ENCODE measurements around the gene NME7.
"Not testable (repeated sequence)": the region's sequence is repeated elsewhere in the genome, so short reads cannot be mapped to it uniquely, and the experiment has no call there.

NME7 gene

GRCh38 chr1:169300854-169301253, 66.7 kb downstream of the NME7 start:
- DNase-seq, result no peak

- DNase-seq, result no peak
These were observed 69.2 kb downstream of the NME7 start for GRCh38 chr1:169298441-169298840.

DNA sequence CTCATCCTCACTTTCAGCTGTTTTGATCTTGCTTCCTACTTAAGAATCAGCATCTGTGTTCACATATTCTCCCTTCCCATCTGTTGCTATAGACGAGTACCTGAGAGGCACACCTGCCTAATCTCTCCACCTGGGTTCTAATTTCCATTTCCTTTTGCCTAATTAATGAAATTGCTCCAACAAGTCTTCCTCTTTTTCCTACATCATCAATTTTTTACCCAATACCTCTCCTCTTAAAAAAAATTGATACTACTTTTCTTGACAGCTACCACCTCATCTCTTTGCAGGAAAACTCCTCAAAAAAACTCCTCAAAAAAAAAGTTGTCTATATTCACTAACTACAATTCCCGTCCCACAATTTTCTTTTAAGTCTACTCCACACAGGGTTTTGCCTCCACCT, 71.8 kb downstream of the NME7 start:
- no peak for DNase-seq

DNA sequence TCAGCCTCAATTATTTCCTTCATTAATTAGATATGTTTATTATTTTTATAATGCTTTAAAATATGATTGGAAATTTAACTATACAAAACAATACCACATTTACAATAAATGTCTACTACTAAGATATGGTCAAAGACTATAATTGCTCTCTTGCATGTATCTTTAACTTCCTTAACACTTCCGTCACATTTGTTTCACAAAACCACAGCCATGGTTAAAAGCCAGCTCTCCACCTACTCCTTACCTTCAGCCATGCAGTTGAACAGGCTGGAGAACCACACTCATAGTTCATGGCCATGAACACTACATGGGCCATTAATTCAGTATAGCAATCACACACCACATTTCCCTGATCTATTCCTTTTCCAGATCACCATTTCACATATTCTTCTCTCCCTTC, 72.2 kb downstream of the NME7 start:
- DNase-seq, result no peak

DNA sequence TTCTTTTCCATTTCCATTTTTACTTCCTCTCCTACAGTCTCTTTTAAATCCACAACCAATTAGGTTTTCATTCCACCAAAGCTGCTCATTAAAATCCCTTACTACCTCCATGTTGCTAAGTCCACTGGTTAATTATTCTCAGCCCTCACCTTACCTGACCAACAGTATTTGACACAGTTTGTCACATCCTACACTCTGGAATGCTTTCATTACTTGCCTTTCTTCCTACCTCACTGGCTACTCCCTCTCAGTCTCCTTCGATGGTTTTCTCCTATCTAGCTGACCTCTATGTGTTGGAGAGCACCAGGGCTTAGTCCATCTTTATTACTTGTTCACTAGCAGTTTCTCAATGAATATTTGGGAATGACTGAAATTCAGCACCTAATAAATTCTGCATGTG, 78.6 kb downstream of the NME7 start:
- DNase-seq, result no peak

DNA sequence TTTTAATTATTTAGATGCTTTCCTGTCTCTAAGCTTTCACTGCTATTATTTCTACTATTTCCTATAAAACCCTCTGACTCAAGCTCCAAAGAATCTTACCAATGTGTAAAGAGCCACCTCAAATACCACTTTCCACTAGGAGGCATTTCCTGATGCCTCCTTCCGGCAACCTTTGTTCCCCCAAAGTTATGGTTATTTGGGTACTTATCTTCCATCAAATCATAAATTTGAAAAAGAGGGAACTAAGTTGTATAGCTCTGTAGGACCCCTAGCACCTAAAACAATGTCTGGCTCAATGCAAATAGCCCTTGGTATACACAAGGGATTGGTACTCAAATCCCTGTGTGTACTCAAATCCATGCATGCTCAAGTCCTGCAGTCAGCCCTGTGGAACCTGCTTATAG, 79.6 kb downstream of the NME7 start:
- DNase-seq, result no peak

- DNase-seq, result no peak
These were observed 80.3 kb downstream of the NME7 start for GRCh38 chr1:169287280-169287679.

DNA sequence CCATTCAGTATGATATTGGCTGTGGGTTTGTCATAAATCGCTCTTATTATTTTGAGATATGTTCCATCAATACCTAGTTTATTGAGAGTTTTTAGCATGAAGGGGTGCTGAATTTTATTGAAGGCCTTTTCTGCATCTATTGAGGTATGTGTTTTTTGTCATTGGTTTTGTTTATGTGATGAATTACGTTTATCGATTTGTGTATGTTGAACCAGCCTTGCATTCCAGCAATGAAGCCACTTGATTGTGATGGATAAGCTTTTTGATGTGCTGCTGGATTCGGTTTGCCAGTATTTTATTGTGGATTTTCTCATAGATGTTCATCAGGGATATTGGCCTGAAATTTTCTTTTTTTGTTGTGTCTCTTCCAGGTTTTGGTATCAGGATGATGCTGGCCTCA, 86.0 kb downstream of the NME7 start:
- not testable (repeated sequence) for DNase-seq

DNA sequence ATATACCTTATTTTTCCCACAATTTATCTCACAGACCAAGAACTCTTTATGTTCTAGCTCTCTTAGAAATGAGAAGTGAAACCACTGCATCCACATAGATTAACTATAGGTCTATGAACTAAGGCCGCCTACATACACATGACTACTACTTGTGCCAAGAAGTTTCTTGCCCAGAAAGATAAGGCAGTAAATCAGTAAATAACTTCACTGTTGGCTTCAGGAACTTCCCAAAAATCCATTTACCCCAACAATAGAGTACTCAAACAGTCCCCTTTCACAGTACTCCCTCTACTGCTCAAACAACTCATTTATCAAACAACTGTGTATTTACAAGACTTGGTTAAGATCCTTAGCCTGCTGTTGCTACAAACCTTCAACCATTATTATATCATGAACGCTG, 96.5 kb downstream of the NME7 start:
- no peak for DNase-seq

DNA sequence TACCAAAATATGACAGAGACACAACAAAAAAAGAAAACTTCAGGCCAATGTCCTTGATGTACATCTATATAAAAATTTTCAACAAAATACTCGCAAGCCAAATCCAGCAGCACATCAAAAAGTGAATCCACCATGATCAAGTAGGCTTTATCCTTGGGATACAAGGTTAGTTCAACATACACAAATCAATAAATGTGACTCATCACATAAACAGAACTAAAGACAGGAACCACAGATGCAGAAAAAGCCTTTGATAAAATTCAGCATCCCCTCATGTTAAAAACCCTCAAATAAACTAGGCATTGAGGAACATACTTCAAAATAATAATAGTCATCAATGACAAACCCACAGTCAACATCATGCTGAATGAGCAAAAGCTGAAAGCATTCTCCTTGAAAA, 101.5 kb downstream of the NME7 start:
- DNase-seq, result no peak

- DNase-seq, result no peak
These were observed 104.5 kb downstream of the NME7 start for GRCh38 chr1:169263059-169263458.

GRCh38 chr1:169261884-169262283, 105.7 kb downstream of the NME7 start:
- no peak for DNase-seq

DNA sequence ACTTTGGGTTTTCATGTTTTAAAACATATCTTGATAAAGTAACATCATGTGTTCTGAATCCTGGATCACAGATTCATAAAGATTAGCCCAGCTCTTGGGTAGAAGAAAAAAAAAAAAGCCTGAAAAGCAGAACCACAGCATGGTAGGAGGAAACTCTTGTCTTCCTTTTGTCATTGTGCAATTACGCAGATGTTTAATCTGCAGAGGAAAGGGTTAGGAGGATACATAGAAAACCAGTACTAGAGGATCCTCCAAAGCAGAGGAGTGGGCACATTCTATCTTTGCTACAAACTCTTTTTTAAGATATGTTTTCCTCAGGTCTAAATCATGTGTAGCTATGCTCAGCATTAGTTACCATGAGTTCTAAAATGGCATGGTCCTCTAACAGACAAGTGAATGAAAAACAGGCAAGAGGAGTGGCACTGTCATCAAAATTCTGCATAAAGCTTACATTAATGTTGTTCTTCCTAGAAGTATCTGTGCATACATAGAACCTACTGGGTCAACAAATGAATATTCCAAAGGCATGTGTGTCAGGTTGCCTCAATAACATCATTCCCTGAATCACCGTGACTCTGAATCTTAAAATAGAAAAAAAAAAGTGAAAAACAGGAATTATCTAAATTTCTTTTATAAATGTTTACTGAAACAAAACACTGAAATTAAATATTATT, 107.0 kb downstream of the NME7 start:
- DNase-seq, result no peak

DNA sequence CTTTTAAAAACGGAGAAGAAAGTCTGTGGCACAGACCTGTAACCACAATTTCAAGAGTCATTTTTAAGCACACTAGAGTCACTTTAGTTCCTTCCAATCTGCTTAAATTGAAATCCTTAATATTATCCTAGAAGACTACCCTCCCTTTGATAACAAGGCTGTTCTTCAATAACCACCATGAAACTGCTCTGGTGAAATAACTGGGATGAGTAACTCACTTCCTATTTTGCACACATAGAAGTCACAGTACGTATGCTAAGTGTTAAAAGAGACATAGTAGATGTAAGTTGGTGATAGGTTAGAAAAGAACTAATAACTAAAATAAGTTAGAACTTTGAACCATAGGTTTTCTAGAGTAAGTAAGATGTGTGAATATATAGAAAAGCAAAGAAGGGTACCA, 107.8 kb downstream of the NME7 start:
- DNase-seq, result no peak

GRCh38 chr1:169250795-169251194, 116.8 kb downstream of the NME7 start:
- no peak for DNase-seq

DNA sequence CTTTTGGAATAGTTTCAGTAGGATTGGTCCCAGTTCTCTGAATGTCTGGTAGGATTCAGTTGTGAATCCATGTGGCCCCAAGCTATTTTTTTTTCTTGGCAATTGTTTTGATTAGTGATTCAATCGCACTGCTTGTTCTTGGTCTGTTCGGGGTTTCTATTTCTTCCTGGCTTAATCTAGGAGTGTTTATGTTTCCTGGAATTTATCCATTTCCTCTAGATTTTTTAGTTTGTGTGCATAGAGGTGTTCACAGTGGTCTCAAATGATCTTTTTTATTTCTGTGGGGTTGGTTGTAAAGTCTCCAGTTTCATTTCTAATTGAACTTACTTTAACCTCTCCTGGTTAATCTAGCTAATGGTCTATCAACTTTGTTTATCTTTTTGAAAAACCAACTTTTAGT, 117.6 kb downstream of the NME7 start:
- DNase-seq, result no peak

DNA sequence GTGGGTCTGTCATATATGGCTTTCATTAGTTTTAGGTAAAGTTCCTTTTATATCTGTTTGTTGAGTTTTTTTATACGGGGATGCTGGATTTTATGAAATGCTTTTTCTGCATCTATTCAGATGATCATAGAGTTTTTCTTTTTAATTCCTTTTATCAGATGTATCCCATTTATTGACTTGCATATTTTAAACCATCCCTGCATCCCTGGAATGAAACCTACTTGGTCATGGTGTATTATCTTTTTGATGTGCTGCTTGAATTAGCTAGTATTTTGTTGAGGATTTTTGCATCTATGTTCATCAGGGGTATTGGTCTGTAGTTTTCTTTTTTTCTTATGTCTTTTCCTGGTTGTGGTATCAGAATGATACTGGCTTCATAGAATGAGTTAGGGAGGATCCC, 118.0 kb downstream of the NME7 start:
- DNase-seq, result no peak

GRCh38 chr1:169245706-169246105, 121.9 kb downstream of the NME7 start:
- no peak for DNase-seq

DNA sequence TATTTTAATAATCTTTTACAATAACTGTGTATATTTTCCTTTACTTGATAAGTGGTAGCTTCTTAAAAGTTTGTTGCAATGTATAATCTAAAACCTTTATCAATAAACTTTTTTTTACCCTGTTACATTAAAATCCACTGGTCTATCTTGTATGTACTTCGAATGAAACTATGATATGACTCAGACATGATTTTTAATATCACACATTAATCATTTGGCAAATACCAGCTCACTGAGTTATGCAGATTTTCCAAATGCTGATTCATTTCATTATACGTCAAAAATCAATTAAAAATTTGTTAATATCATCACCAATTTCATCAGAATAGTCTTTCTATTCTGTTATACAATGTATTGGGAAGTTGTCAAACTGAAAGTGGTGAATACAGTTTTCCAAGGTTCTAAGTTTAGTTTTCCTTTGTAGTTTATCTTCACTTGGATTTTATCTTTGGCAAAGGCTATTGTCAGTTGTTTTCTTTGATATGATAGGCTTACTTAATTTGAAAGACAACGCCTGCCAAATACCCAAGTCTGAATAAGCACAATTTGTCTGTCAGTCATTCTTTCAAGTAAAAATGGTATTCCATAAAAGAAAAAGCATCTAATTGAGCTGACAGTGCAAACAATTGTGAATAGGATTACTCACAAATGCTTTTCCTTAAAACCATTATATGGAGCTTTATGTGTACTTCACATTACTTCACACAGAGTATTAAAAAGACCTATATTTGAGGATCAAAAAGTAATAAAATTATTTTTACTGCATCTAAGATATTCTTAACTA, 127.0 kb downstream of the NME7 start:
- no peak for DNase-seq

DNA sequence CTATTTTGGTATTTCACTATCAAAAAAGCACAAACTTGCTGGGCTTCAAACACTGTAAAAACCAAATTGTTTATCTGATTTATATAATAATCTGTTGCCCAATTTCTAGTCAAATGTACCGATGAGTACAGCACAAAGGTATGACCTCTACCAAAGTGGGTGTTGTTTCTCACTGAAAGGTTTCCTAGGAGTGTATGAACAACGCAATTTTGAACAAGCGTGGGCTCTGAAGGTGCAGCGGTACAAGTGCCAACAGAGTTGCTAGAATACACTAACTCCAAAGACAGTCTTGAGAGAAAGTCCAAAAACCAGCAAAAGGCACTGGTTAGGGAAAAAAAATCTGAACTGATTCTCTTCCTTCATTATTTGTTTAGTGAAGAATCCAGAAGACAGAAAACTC, 130.7 kb downstream of the NME7 start:
- no peak for DNase-seq

DNA sequence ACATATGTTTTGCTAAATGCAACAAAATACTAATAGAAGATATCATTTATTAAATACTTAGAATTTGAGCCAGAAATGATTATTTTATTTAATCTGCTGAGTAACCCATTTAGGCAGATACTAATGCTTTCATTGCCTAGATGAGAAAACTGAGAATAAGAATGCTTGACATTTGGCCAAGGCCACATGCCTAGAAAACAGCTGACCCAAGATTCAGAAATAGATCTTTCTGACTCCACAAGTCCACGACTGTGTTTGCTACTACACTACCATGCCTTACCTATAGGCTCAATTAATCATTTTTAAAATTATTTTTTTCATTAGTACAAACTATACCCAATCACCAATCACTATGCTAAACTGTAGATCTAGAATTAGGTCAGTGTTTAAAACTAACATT, 131.5 kb downstream of the NME7 start:
- DNase-seq, result no peak

- no peak for DNase-seq
These were observed 132.0 kb downstream of the NME7 start for GRCh38 chr1:169235568-169235967.

DNA sequence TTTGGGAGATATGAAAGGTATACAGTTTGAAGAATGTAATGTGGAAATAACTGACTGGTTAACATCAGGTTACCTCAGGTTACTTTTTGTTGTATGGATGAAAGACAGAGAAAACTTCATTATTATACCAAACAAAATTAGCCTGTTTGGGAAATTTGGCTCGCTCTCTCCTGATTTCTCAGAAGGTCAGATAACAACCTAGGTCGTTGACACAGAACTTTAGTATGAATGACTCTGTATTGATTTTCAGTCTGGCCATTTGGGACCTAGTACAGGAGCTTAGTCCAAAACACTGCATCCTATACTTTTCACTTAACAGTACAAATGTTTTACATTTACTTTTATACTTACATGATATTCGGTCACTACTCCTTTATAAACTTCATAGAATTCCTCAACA, 132.8 kb downstream of the NME7 start:
- no peak for DNase-seq

DNA sequence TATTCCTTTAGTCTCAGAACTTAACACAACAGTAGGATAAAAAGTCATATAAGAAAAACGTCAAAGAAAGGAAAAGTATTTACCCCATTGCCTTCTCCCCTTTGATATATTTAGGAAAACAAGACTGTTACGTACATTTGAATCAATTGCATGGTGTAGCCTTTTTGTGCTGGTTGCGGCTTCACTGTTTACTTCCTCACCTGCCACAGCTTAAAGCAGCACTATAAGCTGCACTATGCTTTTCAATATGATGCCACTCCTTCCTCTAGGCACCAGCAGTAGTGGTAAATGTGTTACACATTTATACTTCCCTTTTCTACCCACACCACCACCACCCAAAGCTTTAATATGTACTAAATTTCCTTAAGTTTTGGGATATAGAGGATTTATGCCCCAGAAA, 150.0 kb downstream of the NME7 start:
- DNase-seq, result no peak

DNA sequence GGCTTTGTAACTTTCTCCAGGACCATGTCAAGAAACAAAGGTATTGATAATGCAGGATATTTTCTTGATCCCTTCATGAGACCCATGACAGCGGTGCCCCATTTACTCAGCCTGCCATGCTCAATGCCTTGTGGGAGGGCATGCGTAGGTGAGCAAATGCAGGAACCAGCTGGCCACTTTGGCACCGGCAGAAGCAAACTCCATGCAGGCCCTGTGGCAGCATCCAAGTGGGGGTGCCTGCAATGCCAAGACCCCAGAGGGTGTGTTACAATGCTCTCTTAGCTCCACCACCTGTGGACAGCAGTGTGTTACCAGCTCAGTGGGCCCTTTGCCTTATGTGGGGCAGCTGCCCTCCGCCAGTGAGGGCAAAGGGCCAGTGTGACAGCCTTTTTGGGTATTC, 153.0 kb downstream of the NME7 start:
- DNase-seq, result no peak

All from NCI-H526 treated with DMSO at 0.1 percent for 48 hours (cell line).